SH-SY5Y (cell line): ENCODE data around the gene MYO1E.

Source experiments
- GATA2 ChIP-seq: IDR thresholded peaks from 2 replicates; pipeline ENCODE4 v1.6.1; 2011; ENCODE audit warnings: mild to moderate bottlenecking, low read depth, low read length
- GATA3 ChIP-seq: IDR thresholded peaks from 2 replicates; pipeline ENCODE4 v1.6.1; 2011; ENCODE audit warnings: low read depth, mild to moderate bottlenecking, low read length, moderate library complexity

GRCh38 chr15:59104602-59104911 lies 268.1 kb downstream of the MYO1E start:
- no peak for TF ChIP-seq GATA2
- no peak for TF ChIP-seq GATA3
